Renal cortex interstitium (tissue), 3 donors: ENCODE measurements around the gene NDRG4. TPM values are rescaled to one million over a fixed set of nuclear protein-coding genes. Genes with fewer than 3 reads are reported as not detected.

Experiments used
- polyA plus RNA-seq, 3 donors: library from polyadenylated mRNA; unstranded; fragments of 120-200 nt; gene quantifications; one replicate each; pipeline ENCODE4 v1.2.1, GENCODE V29; 2013; ENCODE audit not compliant: insufficient read length in 3 of 3

The NDRG4 gene
- polyA plus RNA-seq, 3 donors, result 7.9 to 10.1 (median 8.5) TPM

Other genes with a start within 250 kb of the NDRG4 start
- not detected for gene PRSS54, start 205.1 kb upstream of the NDRG4 start, polyA plus RNA-seq
- 10 to 100 TPM in 2 of 3 donors, 1 to 10 TPM in 1; 9.8 to 12.6 (median 12.4) TPM for gene GINS3, start 107.7 kb upstream of the NDRG4 start, polyA plus RNA-seq
- gene SETD6, start 15.4 kb downstream of the NDRG4 start, polyA plus RNA-seq, result 10 to 100 TPM; 29.4 to 42.8 (median 31.4) TPM
- 100 to 1,000 TPM; 187 to 204 (median 194) TPM for gene CNOT1, start 129.7 kb downstream of the NDRG4 start, polyA plus RNA-seq
- 10 to 100 TPM; 13.0 to 20.2 (median 15.3) TPM for gene SLC38A7, start 184.6 kb downstream of the NDRG4 start, polyA plus RNA-seq
- 100 to 1,000 TPM in 1 of 3 donors, 10 to 100 TPM in 2; 85.7 to 103 (median 95.5) TPM for gene GOT2, start 234.2 kb downstream of the NDRG4 start, polyA plus RNA-seq